Measurements from ENCODE around the gene MAML2. TPM values are rescaled to one million over a fixed set of nuclear protein-coding genes. Genes with fewer than 3 reads are reported as not detected.

Gene MAML2
- total RNA-seq, 1 experiment from 2014 or later: 2.9 TPM

- Histone ChIP-seq H3K9me3 (ENCODE audit: control insufficient read depth, insufficient read depth, low read depth, low read length) (no peaks in the 10 kb centered on the region), H3K27ac (ENCODE audit: low read length) (no peak overlapping the region), H3K4me1 (ENCODE audit: control insufficient read depth, insufficient read depth, low read length) (no peaks in the 10 kb centered on the region), H3K36me3 (ENCODE audit: control insufficient read depth, insufficient read depth, low read length) (no peaks in the 10 kb centered on the region), H3K4me3 (ENCODE audit: low read depth in 2 of 2, low read length in 2 of 2) (no peak overlapping the region), H3K27me3 (ENCODE audit: control insufficient read depth, insufficient read depth, low read length) (no peaks in the 10 kb centered on the region)
- TF ChIP-seq POLR2AphosphoS5 (IDR thresholded peaks at IDR 0.05; ENCODE audit: low read depth, low read length) (no peak), SIN3A (IDR thresholded peaks at IDR 0.05; ENCODE audit: borderline replicate concordance, insufficient read depth, low read depth, low read length) (no peak), TCF7L2 (IDR thresholded peaks at IDR 0.05; ENCODE audit: low read depth, low read length) (no peak)
- TF ChIP-seq, protein P1, sequence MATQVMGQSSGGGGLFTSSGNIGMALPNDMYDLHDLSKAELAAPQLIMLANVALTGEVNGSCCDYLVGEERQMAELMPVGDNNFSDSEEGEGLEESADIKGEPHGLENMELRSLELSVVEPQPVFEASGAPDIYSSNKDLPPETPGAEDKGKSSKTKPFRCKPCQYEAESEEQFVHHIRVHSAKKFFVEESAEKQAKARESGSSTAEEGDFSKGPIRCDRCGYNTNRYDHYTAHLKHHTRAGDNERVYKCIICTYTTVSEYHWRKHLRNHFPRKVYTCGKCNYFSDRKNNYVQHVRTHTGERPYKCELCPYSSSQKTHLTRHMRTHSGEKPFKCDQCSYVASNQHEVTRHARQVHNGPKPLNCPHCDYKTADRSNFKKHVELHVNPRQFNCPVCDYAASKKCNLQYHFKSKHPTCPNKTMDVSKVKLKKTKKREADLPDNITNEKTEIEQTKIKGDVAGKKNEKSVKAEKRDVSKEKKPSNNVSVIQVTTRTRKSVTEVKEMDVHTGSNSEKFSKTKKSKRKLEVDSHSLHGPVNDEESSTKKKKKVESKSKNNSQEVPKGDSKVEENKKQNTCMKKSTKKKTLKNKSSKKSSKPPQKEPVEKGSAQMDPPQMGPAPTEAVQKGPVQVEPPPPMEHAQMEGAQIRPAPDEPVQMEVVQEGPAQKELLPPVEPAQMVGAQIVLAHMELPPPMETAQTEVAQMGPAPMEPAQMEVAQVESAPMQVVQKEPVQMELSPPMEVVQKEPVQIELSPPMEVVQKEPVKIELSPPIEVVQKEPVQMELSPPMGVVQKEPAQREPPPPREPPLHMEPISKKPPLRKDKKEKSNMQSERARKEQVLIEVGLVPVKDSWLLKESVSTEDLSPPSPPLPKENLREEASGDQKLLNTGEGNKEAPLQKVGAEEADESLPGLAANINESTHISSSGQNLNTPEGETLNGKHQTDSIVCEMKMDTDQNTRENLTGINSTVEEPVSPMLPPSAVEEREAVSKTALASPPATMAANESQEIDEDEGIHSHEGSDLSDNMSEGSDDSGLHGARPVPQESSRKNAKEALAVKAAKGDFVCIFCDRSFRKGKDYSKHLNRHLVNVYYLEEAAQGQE (IDR thresholded peaks at IDR 0.05; ENCODE audit: insufficient read depth in 1 of 2, low read depth in 2 of 2, low read length in 1 of 2): no peak
- TF ChIP-seq, protein P2, sequence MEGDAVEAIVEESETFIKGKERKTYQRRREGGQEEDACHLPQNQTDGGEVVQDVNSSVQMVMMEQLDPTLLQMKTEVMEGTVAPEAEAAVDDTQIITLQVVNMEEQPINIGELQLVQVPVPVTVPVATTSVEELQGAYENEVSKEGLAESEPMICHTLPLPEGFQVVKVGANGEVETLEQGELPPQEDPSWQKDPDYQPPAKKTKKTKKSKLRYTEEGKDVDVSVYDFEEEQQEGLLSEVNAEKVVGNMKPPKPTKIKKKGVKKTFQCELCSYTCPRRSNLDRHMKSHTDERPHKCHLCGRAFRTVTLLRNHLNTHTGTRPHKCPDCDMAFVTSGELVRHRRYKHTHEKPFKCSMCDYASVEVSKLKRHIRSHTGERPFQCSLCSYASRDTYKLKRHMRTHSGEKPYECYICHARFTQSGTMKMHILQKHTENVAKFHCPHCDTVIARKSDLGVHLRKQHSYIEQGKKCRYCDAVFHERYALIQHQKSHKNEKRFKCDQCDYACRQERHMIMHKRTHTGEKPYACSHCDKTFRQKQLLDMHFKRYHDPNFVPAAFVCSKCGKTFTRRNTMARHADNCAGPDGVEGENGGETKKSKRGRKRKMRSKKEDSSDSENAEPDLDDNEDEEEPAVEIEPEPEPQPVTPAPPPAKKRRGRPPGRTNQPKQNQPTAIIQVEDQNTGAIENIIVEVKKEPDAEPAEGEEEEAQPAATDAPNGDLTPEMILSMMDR (IDR thresholded peaks at IDR 0.05): no peak
- intact Hi-C loops (cut with micrococcal nuclease; ENCODE audit: unreplicated experiment) (no loop called here), in situ Hi-C loops (cut with HindIII; ENCODE audit: low pct_unique_long_range_greater_than_20kb, low sequenced_read_pairs) (no loop called here)
- ChIA-PET POLR2A (no interaction called here), CTCF (no interaction called here)
- BruUV-seq (replicated peaks): no TSS peak
- no peak for ATAC-seq
- DNase-seq (ENCODE audit: low read depth, low spot score): no peak
Measured at GRCh38 chr11:96026310-96026709, 316.7 kb downstream of the MAML2 start.

GRCh38 chr11:96024666-96025065 lies 318.3 kb downstream of the MAML2 start:
- no peak overlapping the region for H3K27ac ChIP-seq (ENCODE audit: low read length)
- in situ Hi-C loops (cut with HindIII; ENCODE audit: low pct_unique_long_range_greater_than_20kb, low sequenced_read_pairs) (no loop called here), intact Hi-C loops (cut with micrococcal nuclease; ENCODE audit: unreplicated experiment) (no loop called here)
- no peaks in the 10 kb centered on the region for H3K27me3 ChIP-seq (ENCODE audit: control insufficient read depth, insufficient read depth, low read length)
- no peaks in the 10 kb centered on the region for H3K9me3 ChIP-seq (ENCODE audit: control insufficient read depth, insufficient read depth, low read depth, low read length)
- POLR2A ChIA-PET: interaction anchor here (0.6 kb wide), 1 partner anchor 190 kb away, joined by 5 read pairs; no protein-coding TSS in a partner anchor
- H3K36me3 ChIP-seq (ENCODE audit: control insufficient read depth, insufficient read depth, low read length): no peaks in the 10 kb centered on the region
- no peak overlapping the region for H3K4me3 ChIP-seq (ENCODE audit: low read depth in 2 of 2, low read length in 2 of 2)
- no TSS peak for BruUV-seq (replicated peaks)
- ATAC-seq: no peak
- no peaks in the 10 kb centered on the region for H3K4me1 ChIP-seq (ENCODE audit: control insufficient read depth, insufficient read depth, low read length)
- DNase-seq (ENCODE audit: low read depth, low spot score): no peak
- CTCF ChIA-PET: no interaction called here
- TF ChIP-seq POLR2AphosphoS5 (IDR thresholded peaks at IDR 0.05; ENCODE audit: low read depth, low read length): no peak
- TF ChIP-seq TCF7L2 (IDR thresholded peaks at IDR 0.05; ENCODE audit: low read depth, low read length): no peak
- no peak for TF ChIP-seq SIN3A (IDR thresholded peaks at IDR 0.05; ENCODE audit: borderline replicate concordance, insufficient read depth, low read depth, low read length)
- TF ChIP-seq, protein P1 (IDR thresholded peaks at IDR 0.05; ENCODE audit: insufficient read depth in 1 of 2, low read depth in 2 of 2, low read length in 1 of 2): no peak
- TF ChIP-seq, protein P2 (IDR thresholded peaks at IDR 0.05): no peak

Data from Panc1 (cell line).